GM23338 (cell line): Measurements from ENCODE around the gene ZMAT2. TPM values are rescaled to one million over a fixed set of nuclear protein-coding genes. Genes with fewer than 3 reads are reported as not detected.

Source experiments
- CTCF ChIP-seq, 2 experiments: fragments of 200-600 bp in 1 of 2; sonication (generic) in 1 of 2; conservative IDR thresholded peaks; 2 replicates each; pipeline versions ENCODE4 v1.5.1 to v1.6.1; 2016 to 2017; ENCODE audit warnings: antibody characterized with exemption in 2 of 2, low read depth in 2 of 2, mild to moderate bottlenecking in 2 of 2, moderate library complexity in 1 of 2
- ZNF462 ChIP-seq: fragments of 250-450 bp; sonication (Bioruptor Pico); IDR thresholded peaks from 2 replicates; pipeline ENCODE4 v1.5.0; 2020; ENCODE audit warnings: mild to moderate bottlenecking, moderate library complexity
- polyA plus RNA-seq: library from polyadenylated mRNA; unstranded; fragments of >200 nt; fragmentation: Nextera tagmentation; extraction: Ambion mirVana; gene quantifications from 2 replicates; pipeline ENCODE4 v1.2.1, GENCODE V29; 2016
- small RNA-seq: library from RNA; depleted of rRNA; stranded (forward); fragments of <200 nt; gene quantifications from one replicate; pipeline ENCODE3, GENCODE V24; 2014; ENCODE audit warnings: low replicate concordance
- total RNA-seq: library from RNA; depleted of rRNA; stranded (reverse); fragments of >200 nt; shearing (Covaris generic); gene quantifications from 2 replicates; pipeline ENCODE4 v1.2.3, GENCODE V29; 2014; rRNA removed
- TF ChIP-seq, protein P1 (sequence below): IDR thresholded peaks from one replicate; pipeline ENCODE4 v1.6.1; 2018; ENCODE audit warnings: antibody characterized with exemption; ENCODE audit not compliant: unreplicated experiment

Gene ZMAT2
- total and polyA plus RNA-seq, 2 experiments from 2014 or later = 26.4 to 50.6 TPM

DNA sequence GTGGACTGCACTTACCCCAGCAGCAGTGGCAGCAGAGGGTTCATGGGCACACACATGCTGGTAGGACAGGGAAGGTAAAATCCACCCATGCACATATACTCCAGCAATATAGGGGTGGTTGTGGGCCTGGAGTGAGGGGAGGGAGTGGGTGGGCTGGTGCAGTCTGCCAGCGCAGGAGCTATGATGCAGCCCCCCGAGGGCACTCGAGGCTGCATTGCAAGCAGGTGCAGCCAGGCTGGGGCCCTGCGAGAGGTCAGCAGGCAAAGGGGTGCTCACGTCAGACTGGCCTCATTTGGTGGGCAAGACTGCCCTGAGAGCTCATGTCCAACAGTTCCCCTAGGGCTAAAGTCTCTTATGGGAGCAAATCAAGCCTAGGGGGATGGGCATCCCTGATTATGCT is 53.3 kb downstream of the ZMAT2 start (continued):
- TF ChIP-seq, protein P1, sequence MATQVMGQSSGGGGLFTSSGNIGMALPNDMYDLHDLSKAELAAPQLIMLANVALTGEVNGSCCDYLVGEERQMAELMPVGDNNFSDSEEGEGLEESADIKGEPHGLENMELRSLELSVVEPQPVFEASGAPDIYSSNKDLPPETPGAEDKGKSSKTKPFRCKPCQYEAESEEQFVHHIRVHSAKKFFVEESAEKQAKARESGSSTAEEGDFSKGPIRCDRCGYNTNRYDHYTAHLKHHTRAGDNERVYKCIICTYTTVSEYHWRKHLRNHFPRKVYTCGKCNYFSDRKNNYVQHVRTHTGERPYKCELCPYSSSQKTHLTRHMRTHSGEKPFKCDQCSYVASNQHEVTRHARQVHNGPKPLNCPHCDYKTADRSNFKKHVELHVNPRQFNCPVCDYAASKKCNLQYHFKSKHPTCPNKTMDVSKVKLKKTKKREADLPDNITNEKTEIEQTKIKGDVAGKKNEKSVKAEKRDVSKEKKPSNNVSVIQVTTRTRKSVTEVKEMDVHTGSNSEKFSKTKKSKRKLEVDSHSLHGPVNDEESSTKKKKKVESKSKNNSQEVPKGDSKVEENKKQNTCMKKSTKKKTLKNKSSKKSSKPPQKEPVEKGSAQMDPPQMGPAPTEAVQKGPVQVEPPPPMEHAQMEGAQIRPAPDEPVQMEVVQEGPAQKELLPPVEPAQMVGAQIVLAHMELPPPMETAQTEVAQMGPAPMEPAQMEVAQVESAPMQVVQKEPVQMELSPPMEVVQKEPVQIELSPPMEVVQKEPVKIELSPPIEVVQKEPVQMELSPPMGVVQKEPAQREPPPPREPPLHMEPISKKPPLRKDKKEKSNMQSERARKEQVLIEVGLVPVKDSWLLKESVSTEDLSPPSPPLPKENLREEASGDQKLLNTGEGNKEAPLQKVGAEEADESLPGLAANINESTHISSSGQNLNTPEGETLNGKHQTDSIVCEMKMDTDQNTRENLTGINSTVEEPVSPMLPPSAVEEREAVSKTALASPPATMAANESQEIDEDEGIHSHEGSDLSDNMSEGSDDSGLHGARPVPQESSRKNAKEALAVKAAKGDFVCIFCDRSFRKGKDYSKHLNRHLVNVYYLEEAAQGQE = no peak
- no peak for TF ChIP-seq CTCF (conservative IDR thresholded peaks at IDR 0.05; ENCODE audit: low read depth in 2 of 2)
- TF ChIP-seq ZNF462 = no peak

Small RNA genes lying within 50 kb of the gene (small RNA-seq; reads per million reads assigned to genes)
- gene VTRNA1-1 (28.8 reads per million, percentile 98 among the genes with 10 or more reads in this experiment), gene VTRNA1-2 (1.7 reads per million, percentile 77 among the genes with 10 or more reads in this experiment), gene VTRNA1-3 (3.6 reads per million, percentile 90 among the genes with 10 or more reads in this experiment)

Other genes with a start within 250 kb of the ZMAT2 start
- gene EIF4EBP3, start 152.8 kb upstream of the ZMAT2 start, total RNA-seq = 2.4 TPM in 1 of 2 replicates, not detected in the other
- 20.2 and 21.5 TPM in 2 replicates for gene EIF4EBP3, start 152.8 kb upstream of the ZMAT2 start, polyA plus RNA-seq
- gene SRA1, start 143.0 kb upstream of the ZMAT2 start, total RNA-seq = 29.7 and 38.4 TPM in 2 replicates
- 67.2 and 74.7 TPM in 2 replicates for gene SRA1, start 143.0 kb upstream of the ZMAT2 start, polyA plus RNA-seq
- gene APBB3, start 135.8 kb upstream of the ZMAT2 start, total RNA-seq = 10.2 and 15.4 TPM in 2 replicates
- 7.7 and 9.0 TPM in 2 replicates for gene APBB3, start 135.8 kb upstream of the ZMAT2 start, polyA plus RNA-seq
- gene SLC35A4, start 135.6 kb upstream of the ZMAT2 start, total RNA-seq = 34.4 and 39.1 TPM in 2 replicates
- gene SLC35A4, start 135.6 kb upstream of the ZMAT2 start, polyA plus RNA-seq = 17.7 and 19.0 TPM in 2 replicates
- not detected in 2 replicates for gene CD14, start 67.3 kb upstream of the ZMAT2 start, total RNA-seq
- gene CD14, start 67.3 kb upstream of the ZMAT2 start, polyA plus RNA-seq = 0.17 TPM in 1 of 2 replicates, not detected in the other
- 19.9 and 37.4 TPM in 2 replicates for gene TMCO6, start 61.0 kb upstream of the ZMAT2 start, total RNA-seq
- 18.7 and 19.0 TPM in 2 replicates for gene TMCO6, start 61.0 kb upstream of the ZMAT2 start, polyA plus RNA-seq
- gene NDUFA2, start 52.8 kb upstream of the ZMAT2 start, total RNA-seq = 48.8 and 55.7 TPM in 2 replicates
- gene NDUFA2, start 52.8 kb upstream of the ZMAT2 start, polyA plus RNA-seq = 292 and 317 TPM in 2 replicates
- 58.9 and 77.3 TPM in 2 replicates for gene IK, start 52.6 kb upstream of the ZMAT2 start, total RNA-seq
- gene IK, start 52.6 kb upstream of the ZMAT2 start, polyA plus RNA-seq = 116 and 128 TPM in 2 replicates
- gene WDR55, start 35.5 kb upstream of the ZMAT2 start, total RNA-seq = 18.0 and 22.7 TPM in 2 replicates
- gene WDR55, start 35.5 kb upstream of the ZMAT2 start, polyA plus RNA-seq = 9.3 and 9.6 TPM in 2 replicates
- 15.5 and 22.0 TPM in 2 replicates for gene DND1, start 26.9 kb upstream of the ZMAT2 start, total RNA-seq
- gene DND1, start 26.9 kb upstream of the ZMAT2 start, polyA plus RNA-seq = 7.3 and 8.1 TPM in 2 replicates
- gene HARS1, start 9.1 kb upstream of the ZMAT2 start, total RNA-seq = 57.8 and 58.8 TPM in 2 replicates
- gene HARS1, start 9.1 kb upstream of the ZMAT2 start, polyA plus RNA-seq = 48.6 and 51.6 TPM in 2 replicates
- 21.6 and 29.6 TPM in 2 replicates for gene HARS2, start 9.0 kb upstream of the ZMAT2 start, total RNA-seq
- gene HARS2, start 9.0 kb upstream of the ZMAT2 start, polyA plus RNA-seq = 12.7 and 14.4 TPM in 2 replicates
- gene PCDHA1, start 85.7 kb downstream of the ZMAT2 start, total RNA-seq = 1.6 and 3.2 TPM in 2 replicates
- 0.52 and 0.81 TPM in 2 replicates for gene PCDHA1, start 85.7 kb downstream of the ZMAT2 start, polyA plus RNA-seq
- gene PCDHA2, start 94.4 kb downstream of the ZMAT2 start, total RNA-seq = 2.2 and 2.4 TPM in 2 replicates
- 0.99 and 1.3 TPM in 2 replicates for gene PCDHA2, start 94.4 kb downstream of the ZMAT2 start, polyA plus RNA-seq
- gene PCDHA3, start 100.6 kb downstream of the ZMAT2 start, total RNA-seq = 4.0 TPM in 2 replicates
- gene PCDHA3, start 100.6 kb downstream of the ZMAT2 start, polyA plus RNA-seq = 0.87 and 1.2 TPM in 2 replicates
- 9.6 and 12.5 TPM in 2 replicates for gene PCDHA4, start 106.6 kb downstream of the ZMAT2 start, total RNA-seq
- 1.6 and 1.8 TPM in 2 replicates for gene PCDHA4, start 106.6 kb downstream of the ZMAT2 start, polyA plus RNA-seq
- 1.4 and 3.1 TPM in 2 replicates for gene PCDHA5, start 121.2 kb downstream of the ZMAT2 start, total RNA-seq
- 0.61 and 0.86 TPM in 2 replicates for gene PCDHA5, start 121.2 kb downstream of the ZMAT2 start, polyA plus RNA-seq
- gene PCDHA6, start 127.5 kb downstream of the ZMAT2 start, total RNA-seq = 4.6 and 5.2 TPM in 2 replicates
- gene PCDHA6, start 127.5 kb downstream of the ZMAT2 start, polyA plus RNA-seq = 2.0 and 2.1 TPM in 2 replicates
- 6.9 and 8.7 TPM in 2 replicates for gene PCDHA7, start 133.8 kb downstream of the ZMAT2 start, total RNA-seq
- 1.3 and 1.7 TPM in 2 replicates for gene PCDHA7, start 133.8 kb downstream of the ZMAT2 start, polyA plus RNA-seq
- 1.4 and 3.1 TPM in 2 replicates for gene PCDHA8, start 140.7 kb downstream of the ZMAT2 start, total RNA-seq
- gene PCDHA8, start 140.7 kb downstream of the ZMAT2 start, polyA plus RNA-seq = 0.56 and 0.86 TPM in 2 replicates
- gene PCDHA9, start 147.9 kb downstream of the ZMAT2 start, total RNA-seq = 3.2 and 3.3 TPM in 2 replicates
- 1.1 and 1.6 TPM in 2 replicates for gene PCDHA9, start 147.9 kb downstream of the ZMAT2 start, polyA plus RNA-seq
- 11.6 and 12.2 TPM in 2 replicates for gene PCDHA10, start 155.4 kb downstream of the ZMAT2 start, total RNA-seq
- 3.9 and 4.1 TPM in 2 replicates for gene PCDHA10, start 155.4 kb downstream of the ZMAT2 start, polyA plus RNA-seq
- gene PCDHA11, start 168.5 kb downstream of the ZMAT2 start, total RNA-seq = 22.9 and 26.5 TPM in 2 replicates
- 8.5 and 11.6 TPM in 2 replicates for gene PCDHA11, start 168.5 kb downstream of the ZMAT2 start, polyA plus RNA-seq
- gene PCDHA12, start 174.9 kb downstream of the ZMAT2 start, total RNA-seq = 12.7 and 17.7 TPM in 2 replicates
- 5.1 and 5.6 TPM in 2 replicates for gene PCDHA12, start 174.9 kb downstream of the ZMAT2 start, polyA plus RNA-seq
- 4.3 and 9.8 TPM in 2 replicates for gene PCDHA13, start 181.7 kb downstream of the ZMAT2 start, total RNA-seq
- gene PCDHA13, start 181.7 kb downstream of the ZMAT2 start, polyA plus RNA-seq = 0.59 and 1.2 TPM in 2 replicates
- gene PCDHAC1, start 225.9 kb downstream of the ZMAT2 start, total RNA-seq = 9.9 and 12.1 TPM in 2 replicates
- 0.50 and 0.53 TPM in 2 replicates for gene PCDHAC1, start 225.9 kb downstream of the ZMAT2 start, polyA plus RNA-seq